HG03064 (cell line): ENCODE results near the gene COL5A1.
"Not testable (repeated sequence)": the region's sequence is repeated elsewhere in the genome, so short reads cannot be mapped to it uniquely, and the experiment has no call there.

Source experiments
- ATAC-seq: cut with Tn5 transposase; IDR thresholded peaks from one replicate; pipeline ENCODE4 v1.9.1; 2021; ENCODE audit warnings: low read depth; ENCODE audit not compliant: unreplicated experiment

COL5A1 gene

DNA sequence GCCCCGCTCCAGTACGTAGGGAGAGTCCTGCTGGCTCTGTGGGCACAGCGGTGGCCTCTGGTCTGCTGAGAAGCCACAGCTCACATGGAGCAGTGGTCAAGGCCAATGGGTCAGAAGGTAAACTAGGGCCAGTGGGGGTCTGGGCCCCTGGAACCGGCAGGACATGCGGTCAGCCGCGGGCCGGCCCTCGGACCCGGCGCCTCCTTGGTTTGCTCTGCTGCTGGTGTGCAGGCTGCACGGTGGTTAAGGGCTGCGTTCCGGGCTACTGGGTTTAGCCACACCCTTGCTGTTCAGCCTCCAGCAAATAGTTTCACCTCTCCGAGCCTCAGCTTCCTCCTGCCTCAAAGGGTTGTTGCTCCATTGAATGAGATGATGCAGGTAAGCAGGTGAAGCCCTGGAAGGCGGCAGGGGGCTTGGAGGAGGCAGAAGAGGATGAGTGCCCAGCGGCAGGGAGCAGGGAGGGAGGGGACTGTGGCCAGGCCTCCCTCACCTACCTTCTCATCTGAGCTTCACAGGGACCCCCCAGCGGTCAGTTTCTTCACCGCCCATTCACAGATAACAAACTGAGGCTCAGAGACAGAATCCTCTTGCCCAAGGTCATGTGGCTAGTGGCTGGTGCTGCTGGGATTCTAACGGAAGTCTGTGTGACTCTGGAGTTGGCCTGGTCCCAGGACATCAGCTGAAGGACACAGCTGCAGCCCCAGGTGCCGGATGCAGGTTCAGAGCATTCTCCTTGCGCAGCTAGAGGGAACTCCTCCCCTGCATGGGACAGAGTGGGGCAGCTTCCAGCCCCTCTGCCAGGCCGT, 3.7 kb upstream of the COL5A1 start:
- no peak for ATAC-seq

DNA sequence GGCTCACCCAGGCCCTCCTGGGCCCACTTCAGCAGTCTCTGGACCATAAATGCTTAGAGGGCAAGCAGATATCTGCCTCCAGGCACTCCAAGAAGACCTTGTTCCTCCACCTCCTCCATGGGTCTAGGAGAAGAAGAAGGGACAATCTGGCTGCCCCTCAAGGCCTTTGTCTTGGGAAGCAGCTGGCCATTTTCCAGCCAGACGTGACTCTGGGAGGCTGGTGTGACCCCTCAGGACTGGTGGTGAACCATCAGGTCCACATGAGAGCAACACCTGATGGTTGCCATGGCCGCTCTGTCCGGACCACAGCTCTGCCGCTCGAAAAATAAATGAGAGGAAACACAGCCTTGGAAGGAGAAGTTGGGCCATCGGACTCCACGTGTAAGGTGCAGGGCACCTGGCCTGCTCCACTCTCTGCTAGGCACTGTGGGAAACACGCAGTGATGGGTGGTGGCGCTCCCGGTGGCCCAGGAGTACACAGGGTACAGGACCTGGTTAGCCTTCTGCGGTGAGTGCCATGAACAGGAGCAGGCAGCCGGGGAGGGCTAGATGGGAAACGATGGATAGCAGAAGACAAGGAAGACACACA, 3.0 kb upstream of the COL5A1 start:
- ATAC-seq, result no peak

DNA sequence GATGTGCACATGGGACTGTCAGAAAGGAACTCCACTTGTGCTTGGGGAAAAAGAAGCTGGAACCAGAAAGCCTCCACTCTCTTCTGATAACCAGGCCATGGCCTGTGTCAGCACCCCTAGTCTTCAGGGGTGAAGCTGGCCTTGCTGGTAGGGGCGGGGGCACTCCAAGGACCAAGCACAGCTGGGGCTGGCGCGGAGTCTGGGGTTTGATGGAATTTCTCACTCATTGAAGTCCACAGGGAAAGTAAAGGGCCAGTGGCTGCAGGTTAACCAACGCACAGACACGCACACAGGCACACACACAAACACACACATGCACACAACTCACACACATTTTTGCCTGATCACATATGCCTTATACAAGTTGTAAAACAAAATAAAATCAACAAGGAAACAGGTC, 1.6 kb upstream of the COL5A1 start:
- ATAC-seq, result no peak

DNA sequence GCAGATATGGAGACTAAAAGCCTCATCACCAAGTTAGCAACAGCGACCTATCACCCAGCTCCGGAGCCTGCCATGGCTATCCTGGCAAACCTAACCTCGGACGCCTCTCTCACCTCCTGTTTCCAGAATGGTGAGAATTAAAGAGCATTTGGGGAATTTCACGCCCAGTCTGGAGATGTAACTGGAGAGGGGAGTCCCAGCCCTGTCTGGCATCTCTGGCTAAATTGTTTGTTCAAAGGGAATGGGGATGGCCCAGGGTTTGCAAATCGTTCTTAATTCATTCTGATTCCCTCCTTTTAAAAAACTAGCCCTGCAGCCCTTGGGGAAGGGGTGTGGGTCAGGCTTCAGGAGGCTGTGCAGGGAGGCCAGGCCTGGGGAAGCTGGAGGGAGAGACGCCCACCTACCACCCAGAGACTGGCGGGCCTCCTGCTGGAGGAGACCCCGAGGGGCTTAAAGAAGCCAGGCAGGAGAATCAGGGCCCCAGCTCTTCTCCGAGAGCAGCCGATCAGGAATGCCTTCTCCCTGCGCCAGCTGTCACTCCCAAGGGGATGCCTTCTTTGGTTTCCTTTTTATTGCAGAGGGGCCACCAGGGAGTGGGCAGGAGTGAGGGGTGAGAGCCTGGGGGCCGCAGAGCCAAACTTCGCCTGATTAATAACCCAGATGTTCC, 964 bp upstream of the COL5A1 start:
- no peak for ATAC-seq

DNA sequence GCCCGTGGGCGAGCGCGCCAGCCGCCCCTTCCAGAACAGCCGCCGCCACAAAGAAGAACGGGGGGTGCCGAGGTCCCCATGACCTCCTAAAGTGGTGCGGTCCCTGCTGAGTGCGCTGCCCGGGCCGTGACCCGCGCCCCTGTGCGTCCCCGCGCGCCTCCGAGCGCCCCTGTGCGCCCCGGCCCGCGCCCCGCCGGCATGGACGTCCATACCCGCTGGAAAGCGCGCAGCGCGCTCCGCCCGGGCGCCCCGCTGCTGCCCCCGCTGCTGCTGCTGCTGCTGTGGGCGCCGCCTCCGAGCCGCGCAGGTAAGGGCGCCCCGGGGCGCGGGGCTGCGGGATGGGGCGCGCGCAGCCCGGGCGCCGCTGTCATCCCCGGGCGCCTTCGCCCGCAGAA, 384 bp downstream of the COL5A1 start:
- no peak for ATAC-seq

DNA sequence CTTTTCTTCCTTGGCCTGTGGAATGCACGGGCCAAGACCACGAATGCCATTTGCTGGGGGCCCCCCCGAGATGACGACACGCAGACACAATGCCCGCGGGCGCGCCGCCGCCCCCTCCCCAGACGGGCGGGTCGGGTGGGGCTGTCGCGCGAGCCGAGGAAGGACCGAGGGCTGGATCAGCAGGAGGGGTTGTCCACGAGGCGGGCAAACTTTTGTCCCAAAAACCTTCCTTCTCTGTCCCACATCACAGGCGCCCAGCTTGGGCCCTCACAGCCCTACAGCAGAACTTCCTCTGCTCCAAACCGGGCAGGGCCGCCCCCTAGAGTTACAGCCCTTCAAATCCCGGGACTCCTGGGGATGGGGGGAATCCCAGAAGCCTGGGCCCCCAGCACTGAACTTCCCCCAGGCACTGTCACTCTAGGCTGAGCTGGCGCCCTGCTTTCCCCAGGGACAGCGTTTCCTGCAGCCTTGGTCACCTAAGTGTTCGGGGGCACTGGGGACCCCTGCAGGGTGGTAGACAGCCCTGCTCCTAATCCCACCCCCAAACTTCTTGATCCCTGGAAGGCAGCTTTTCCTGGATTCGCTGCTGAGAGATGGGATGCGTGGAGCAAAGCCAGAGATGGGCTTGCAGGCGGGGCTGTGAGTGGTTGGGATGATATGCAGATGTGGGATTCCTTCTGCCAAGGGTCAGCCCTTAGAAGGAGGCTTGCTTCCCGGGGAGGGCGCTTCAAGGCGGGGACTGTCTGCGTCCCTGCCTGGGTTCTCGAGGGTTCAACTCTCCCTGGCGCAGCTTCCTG, 980 bp downstream of the COL5A1 start:
- no peak for ATAC-seq

DNA sequence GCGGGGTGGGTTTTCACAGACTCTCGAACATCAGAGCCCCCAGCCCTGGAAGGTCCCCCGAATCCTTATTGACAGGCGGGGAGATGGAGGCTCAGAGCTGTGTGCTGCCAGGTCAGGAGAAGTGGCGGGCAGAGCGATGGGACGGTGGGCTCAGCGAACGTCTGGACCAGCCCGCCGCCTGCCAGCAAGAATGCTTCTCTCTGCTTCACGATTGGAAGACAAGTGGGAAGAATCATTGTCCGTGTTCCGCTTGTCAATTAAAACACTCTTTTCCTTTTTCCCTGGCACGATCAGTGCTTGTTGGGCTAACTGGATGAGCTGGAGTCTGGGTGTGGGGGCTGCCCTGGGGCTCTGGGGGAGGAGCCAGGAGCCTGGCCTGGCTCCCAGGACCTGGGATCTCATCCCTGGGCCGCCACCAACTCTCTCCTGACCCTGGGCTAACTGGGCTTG, 1.6 kb downstream of the COL5A1 start:
- ATAC-seq, result no peak

DNA sequence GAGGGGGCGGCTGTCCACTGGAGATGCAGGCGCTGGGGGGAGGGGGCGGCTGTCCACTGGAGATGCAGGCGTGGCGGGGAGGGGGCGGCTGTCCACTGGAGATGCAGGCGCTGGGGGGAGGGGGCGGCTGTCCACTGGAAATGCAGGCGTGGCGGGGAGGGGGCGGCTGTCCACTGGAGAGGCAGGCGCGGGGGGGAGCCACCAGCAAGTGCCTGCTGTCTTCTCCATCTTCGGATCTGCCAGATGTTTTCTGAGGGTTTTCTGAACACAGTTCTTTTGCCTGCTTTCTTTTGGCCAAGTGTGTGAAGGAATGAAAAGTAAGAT, 2.8 kb downstream of the COL5A1 start:
- not testable (repeated sequence) for ATAC-seq

DNA sequence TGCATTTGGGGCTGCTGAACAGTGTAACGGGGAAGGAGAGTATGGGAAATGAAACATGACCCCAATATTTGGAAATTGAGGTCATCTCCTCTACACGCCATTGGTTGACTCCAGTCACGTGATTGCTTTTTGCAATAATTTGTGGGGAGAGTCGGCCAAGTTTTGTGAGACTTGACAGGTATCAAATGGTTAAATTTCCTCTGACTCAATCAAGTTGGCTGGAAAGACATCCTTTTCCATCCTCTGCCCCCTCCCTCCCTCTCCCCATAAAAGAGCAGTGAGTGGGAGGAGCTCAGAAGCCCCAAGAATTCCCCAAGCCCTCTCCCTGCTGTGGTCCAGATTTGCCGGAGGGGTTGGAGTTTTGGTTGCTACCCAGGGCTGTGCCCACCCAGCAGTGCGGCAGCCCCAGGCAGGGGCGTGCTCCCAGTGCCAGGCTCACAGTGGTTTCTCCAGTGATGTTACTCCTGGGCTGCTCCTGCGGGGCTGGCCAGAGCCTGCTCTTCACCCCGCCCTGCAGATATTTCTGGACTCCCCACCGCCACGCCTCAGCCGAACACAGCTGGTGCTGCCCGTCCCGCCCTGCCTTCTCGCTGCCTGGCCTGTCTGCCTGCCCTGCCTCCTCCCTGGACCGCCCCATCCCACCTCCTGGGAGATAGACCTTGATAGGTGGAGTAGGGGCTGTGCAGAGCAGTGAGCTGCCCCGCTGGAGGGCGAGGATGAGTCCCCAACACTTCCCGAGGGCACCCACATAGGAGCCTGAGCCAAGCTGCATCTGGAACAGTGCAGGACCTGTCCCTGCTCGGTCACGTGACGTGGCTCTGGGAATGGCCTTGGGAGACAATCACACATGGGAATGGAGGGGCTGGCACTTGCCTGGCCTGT, 3.4 kb downstream of the COL5A1 start:
- ATAC-seq, result no peak

DNA sequence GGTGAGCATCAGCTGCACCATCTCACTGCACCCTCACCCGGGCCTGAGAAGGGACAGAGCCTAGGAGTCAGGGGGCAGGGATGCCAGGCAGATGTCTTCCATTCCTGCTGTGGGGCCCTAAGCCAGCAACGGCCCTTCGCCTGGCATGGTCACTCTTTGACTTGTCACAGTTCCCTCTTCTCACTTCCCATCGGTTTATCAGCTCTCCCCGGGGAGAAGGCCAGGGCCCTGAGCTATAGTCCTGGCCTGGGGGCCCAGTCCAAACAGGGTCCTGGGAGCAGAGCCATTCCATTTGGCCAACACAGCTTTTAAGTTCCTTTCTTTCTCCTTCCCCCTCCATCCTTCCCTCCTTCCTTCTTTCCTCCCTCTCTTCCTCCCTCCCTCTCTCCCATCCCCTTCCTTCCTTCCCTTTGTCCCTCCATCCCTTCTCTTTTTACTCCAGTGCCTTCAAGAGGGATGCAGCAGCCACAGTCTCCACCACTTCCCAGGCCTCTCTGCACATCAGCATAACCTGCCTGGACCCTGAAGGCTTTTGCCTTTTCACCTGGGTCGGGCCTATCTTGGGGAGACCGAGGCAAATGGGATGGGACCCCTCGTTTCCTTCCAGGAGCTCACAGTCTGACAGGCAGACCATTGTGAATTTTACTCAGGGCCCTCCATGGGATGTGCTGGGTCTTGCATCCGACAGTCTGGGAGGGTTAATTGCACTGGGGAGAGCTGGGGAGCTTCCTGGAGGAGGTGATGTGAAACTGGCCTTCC, 4.2 kb downstream of the COL5A1 start:
- no peak for ATAC-seq

DNA sequence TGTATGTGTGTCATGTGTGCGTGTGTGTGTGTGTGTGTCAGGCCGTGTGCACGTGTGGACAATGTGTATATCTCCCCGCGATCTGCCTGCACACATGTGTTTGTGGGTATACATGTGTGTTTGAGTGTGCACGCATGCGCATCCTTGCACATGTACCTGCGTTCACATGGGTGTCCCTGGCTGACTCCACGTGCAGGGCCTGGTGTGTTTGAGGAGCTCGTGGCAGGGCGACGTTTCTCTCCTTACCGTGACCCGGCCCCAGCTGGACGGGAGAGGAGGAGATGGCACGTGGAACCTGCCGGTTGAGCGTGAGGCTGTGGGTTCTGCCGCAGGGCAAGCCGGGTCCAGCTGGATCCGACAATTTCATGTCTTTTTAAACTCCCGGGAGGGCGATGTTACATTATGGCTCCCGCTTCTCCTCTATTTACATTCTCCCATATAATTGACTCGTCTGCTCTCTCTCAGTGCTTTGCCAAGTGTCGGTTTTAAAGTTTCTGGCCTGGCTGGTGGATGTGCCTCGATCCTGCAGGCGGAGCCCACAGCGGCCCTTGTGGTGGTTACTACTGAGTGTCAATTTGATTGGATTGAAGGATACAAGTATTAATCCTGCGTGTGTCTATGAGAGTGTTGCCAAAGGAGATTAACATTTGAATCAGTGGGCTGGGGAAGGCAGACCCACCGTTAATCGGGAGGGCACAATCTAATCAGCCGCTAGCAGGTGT, 5.9 kb downstream of the COL5A1 start:
- no peak for ATAC-seq

DNA sequence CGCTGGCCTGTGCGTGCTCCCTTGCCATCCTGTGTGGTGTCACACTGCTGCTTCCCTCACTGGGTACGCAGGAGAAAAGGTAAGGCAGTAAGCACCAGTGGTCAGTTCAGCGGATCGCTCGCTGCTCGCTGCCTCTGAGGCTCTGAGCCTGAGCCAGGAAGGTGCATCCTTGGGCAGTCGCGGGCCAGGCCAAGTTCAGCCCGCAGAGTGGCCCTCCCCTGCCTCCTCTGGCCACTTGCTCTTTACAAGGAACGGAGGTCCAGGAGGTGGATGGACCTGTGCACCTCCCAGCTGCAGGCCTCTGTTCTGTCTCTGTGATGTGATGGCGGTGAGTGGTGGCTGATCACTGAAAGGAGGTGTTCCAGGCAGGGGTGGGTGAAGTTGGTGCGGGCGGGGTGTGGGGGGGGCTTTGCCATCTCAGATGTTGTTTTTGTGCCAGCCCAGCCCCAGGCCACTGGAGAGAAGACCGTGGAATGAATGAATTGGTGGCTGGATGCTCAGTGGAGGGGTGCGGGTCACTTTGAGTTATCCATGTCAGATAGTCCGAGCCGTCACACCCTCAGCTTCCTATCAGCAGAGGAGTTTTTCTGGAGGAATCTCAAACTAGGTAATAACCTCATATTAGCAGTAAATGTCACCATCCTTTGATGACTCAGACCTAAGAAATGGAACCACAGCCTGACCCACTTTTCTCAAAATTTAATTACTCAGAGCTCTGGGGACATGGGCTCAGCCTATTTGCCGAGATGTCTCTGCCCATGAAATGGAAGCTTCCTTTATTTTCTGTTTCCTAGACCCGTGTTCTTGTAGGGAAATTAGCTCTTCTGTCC, 7.3 kb downstream of the COL5A1 start:
- no peak for ATAC-seq

DNA sequence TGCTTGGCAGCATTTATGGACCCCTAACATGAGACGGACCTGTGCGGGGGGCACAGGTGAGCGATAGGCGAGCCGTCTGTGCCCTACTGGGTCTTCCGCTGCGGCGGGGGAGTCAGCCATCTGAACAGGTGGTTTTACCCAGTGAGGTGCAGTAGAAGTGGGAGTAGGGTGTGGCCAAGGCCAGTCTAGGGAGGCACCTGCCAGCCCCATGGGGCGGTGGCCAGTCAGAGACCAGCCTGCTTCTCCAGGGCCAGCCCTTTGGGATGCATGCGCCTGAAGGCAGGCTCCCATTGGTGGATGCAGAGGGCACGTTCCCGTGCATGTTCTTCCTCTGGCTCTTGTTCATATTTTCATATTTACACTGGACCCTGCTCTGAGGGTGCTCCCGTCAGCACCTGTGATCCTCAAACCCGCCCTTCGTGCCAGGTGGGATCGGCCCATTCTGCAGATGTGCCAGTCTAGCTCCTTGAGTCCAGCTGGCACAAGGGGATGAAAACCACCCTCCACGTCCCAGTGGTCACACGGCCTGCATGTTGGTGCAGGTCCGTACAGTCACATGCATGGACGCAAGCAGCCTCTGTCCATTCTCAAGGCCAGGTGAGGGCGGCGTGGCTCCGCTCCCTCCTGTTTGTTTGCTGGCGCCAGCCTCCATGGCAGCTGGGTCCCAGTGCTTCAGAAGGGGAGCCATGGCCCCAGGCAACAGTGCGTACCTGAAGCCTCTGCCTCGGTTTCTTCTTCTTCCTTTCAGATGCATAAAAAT, 9.0 kb downstream of the COL5A1 start:
- ATAC-seq, result no peak

DNA sequence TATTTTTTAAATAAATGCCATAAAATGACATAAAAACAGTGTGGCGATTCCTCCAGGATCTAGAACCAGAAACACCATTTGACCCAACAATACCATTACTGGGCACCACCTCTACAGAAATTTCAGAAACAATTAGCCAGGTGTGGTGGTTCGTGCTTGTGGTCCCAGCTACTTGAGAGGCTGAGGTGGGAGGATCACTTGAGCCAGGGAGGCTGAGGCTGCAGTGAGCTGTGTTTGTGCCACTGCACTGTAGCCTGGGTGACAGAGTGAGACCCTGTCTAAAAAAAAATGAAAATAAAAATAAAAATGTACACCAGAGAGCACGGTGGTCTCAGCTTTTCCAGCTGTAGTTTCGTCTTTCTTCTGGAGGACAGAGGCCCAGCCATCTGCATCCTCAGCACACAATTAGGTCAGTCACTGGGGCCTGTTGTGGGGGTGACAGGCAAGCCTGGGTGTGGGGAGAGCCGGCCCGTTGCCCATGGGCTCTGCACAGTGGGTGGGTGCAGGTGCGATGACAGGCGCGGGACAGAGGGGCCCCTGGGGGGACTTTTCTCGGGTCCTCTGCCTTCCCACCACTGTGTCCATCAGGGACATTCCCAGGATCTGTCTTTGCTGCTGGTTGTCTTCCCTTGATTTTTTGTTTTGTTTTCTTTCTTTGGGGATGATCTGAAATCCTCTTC, 9.8 kb downstream of the COL5A1 start:
- ATAC-seq, result no peak

DNA sequence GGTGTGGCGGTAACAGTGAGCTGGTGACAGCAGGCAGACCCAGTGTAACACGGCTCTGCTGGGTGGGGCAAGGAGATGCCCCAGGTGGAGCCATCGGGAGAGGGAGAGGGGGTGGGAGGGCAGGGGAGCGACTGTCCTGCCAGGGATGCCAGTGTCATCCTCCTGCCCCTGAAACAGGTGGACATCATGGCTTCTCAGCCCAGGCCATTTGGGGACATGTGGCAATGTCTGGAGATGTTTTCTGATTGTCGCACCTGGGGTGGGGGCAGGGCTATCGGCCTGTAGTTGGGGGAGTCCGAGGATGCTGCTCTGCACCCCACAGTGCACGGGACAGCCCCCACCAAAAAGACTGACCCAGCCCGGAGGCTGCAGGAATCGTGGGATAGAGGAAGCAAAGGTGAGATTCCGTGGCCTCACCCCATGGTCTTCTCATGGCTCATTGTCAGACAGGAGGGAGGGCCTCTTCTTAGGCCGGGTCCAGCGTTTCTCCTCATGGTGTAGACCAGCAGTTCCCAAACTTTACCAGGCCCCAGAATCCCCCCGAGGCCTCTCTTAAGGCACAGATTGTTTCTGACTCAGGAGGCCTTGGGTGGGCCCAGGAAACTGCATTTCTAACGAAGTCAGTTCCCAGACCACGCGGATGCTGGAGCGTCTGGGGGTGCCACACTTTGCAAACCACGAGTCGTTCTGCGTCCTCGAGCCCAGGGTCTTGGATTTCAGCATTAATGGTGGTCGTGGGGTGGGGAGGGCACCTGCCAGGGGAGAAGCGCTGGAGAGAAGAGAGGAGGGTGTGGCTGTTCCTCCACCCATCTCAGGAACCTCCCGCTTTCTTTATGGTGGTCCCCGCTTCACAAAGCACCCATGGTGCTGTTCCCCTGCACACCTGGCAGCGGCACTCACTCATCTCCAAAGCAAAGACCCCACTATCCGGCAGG, 11.0 kb downstream of the COL5A1 start:
- ATAC-seq, result no peak
